ENCODE data around the gene BMP5. TPM values are rescaled to one million over a fixed set of nuclear protein-coding genes. Genes with fewer than 3 reads are reported as not detected.

Gene BMP5
- total and polyA plus RNA-seq, 4 donors, result 1.2 to 88.7 (median 6.4) TPM

DNA sequence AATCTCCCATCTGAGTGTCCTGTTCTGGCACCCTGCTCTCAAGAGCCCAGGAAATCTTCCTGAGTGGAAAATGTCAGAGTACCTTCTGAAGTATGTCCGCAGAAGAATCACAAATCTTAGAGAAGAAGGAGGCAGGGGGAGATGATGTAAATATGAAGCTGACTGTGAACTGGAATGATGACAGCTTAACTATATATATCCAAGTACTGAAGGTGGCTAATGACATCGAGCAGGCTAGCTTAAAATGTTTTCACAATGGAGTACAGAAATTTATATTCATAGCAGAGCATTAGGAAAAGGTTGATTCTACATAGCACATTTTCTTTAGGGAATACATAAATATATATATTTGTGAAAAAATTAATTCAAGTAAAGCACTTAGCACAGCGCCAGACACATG is 64.3 kb downstream of the BMP5 start:
- H3K27me3 ChIP-seq (ENCODE audit: control insufficient read depth in 3 of 3, insufficient read depth in 3 of 3, low read length in 2 of 3), result no peaks in the 10 kb centered on the region
- peak overlapping the region in 1 of 2 donors; percentile 35 for H3K27ac ChIP-seq (ENCODE audit: low read depth in 1 of 2, low read length in 1 of 2)
- H3K4me1 ChIP-seq (ENCODE audit: control insufficient read depth in 5 of 5, insufficient read depth in 5 of 5, low read length in 5 of 5), result peaks cover 0 to 14% (median 4%) of the 10 kb centered on the region in 5 donors
- H3K9me3 ChIP-seq (ENCODE audit: control insufficient read depth in 4 of 4, insufficient read depth in 3 of 4, low read length in 3 of 4), result peaks cover 0 to 7% (median 4%) of the 10 kb centered on the region in 4 donors
- WGBS, 2 donors, result 76 to 81% methylated on average over 3 of the region's 3 CpGs
- DNase-seq (no peak), ATAC-seq (ENCODE audit: insufficient read depth, low FRiP score) (no peak)
- H3K4me3 ChIP-seq, result no peak overlapping the region
- H3K36me3 ChIP-seq (ENCODE audit: control insufficient read depth in 4 of 4, insufficient read depth in 4 of 4, low read length in 4 of 4), result peaks cover 0 to 25% (median 9%) of the 10 kb centered on the region in 4 donors
- TF ChIP-seq, protein P1, sequence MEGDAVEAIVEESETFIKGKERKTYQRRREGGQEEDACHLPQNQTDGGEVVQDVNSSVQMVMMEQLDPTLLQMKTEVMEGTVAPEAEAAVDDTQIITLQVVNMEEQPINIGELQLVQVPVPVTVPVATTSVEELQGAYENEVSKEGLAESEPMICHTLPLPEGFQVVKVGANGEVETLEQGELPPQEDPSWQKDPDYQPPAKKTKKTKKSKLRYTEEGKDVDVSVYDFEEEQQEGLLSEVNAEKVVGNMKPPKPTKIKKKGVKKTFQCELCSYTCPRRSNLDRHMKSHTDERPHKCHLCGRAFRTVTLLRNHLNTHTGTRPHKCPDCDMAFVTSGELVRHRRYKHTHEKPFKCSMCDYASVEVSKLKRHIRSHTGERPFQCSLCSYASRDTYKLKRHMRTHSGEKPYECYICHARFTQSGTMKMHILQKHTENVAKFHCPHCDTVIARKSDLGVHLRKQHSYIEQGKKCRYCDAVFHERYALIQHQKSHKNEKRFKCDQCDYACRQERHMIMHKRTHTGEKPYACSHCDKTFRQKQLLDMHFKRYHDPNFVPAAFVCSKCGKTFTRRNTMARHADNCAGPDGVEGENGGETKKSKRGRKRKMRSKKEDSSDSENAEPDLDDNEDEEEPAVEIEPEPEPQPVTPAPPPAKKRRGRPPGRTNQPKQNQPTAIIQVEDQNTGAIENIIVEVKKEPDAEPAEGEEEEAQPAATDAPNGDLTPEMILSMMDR (IDR thresholded peaks at IDR 0.05; ENCODE audit: control extremely low read depth, extremely low read depth), result no peak
- H3K9ac ChIP-seq (ENCODE audit: insufficient read depth in 1 of 2, low read length in 2 of 2), result no peak overlapping the region

- Histone ChIP-seq H3K9me3 (ENCODE audit: control insufficient read depth in 4 of 4, insufficient read depth in 3 of 4, low read length in 3 of 4) (peaks cover 0 to 3% (median 0%) of the 10 kb centered on the region in 4 donors), H3K36me3 (ENCODE audit: control insufficient read depth in 4 of 4, insufficient read depth in 4 of 4, low read length in 4 of 4) (peaks cover 0 to 30% (median 10%) of the 10 kb centered on the region in 4 donors), H3K4me3 (no peak overlapping the region), H3K4me1 (ENCODE audit: control insufficient read depth in 5 of 5, insufficient read depth in 5 of 5, low read length in 5 of 5) (no peaks in the 10 kb centered on the region), H3K27me3 (ENCODE audit: control insufficient read depth in 3 of 3, insufficient read depth in 3 of 3, low read length in 2 of 3) (no peaks in the 10 kb centered on the region), H3K27ac (ENCODE audit: low read depth in 1 of 2, low read length in 1 of 2) (no peak overlapping the region), H3K9ac (ENCODE audit: insufficient read depth in 1 of 2, low read length in 2 of 2) (no peak overlapping the region)
- TF ChIP-seq, protein P1 (IDR thresholded peaks at IDR 0.05; ENCODE audit: control extremely low read depth, extremely low read depth), result no peak
- WGBS, 2 donors, result 84 to 88% methylated on average over 4 of the region's 4 CpGs
- DNase-seq, result no peak
- ATAC-seq (ENCODE audit: insufficient read depth, low FRiP score), result no peak
Measured at GRCh38 chr6:55802259-55802658, 73.1 kb downstream of the BMP5 start.

GRCh38 chr6:55798571-55798970 is 76.8 kb downstream of the BMP5 start:
- TF ChIP-seq, protein P1 (IDR thresholded peaks at IDR 0.05; ENCODE audit: control extremely low read depth, extremely low read depth), result no peak
- no peaks in the 10 kb centered on the region for H3K4me1 ChIP-seq (ENCODE audit: control insufficient read depth in 5 of 5, insufficient read depth in 5 of 5, low read length in 5 of 5)
- H3K4me3 ChIP-seq, result no peak overlapping the region
- H3K9ac ChIP-seq (ENCODE audit: insufficient read depth in 1 of 2, low read length in 2 of 2), result no peak overlapping the region
- DNase-seq (no peak), ATAC-seq (ENCODE audit: insufficient read depth, low FRiP score) (no peak)
- H3K27ac ChIP-seq (ENCODE audit: low read depth in 1 of 2, low read length in 1 of 2), result no peak overlapping the region
- H3K36me3 ChIP-seq (ENCODE audit: control insufficient read depth in 4 of 4, insufficient read depth in 4 of 4, low read length in 4 of 4), result peaks cover 0 to 21% (median 8%) of the 10 kb centered on the region in 4 donors
- no peaks in the 10 kb centered on the region for H3K27me3 ChIP-seq (ENCODE audit: control insufficient read depth in 3 of 3, insufficient read depth in 3 of 3, low read length in 2 of 3)
- no peaks in the 10 kb centered on the region for H3K9me3 ChIP-seq (ENCODE audit: control insufficient read depth in 4 of 4, insufficient read depth in 3 of 4, low read length in 3 of 4)

Measured in lung (tissue), 12 donors.